ENCODE data around the gene LSM7. TPM values are rescaled to one million over a fixed set of nuclear protein-coding genes. Genes with fewer than 3 reads are reported as not detected.
"Not testable (repeated sequence)": the region's sequence is repeated elsewhere in the genome, so short reads cannot be mapped to it uniquely, and the experiment has no call there.

The LSM7 gene
- total RNA-seq, 2 experiments from 2014 or later, result 73.6 to 80.1 TPM

GRCh38 chr19:2282062-2282861 is 46.1 kb downstream of the LSM7 start, which contains the start of gene PEAK3:
Gene PEAK3 (minus strand): TSS chr19:2282175. CDS start chr19:2280931, 1,244 bp downstream.
- peak; percentile 38 for ATAC-seq (ENCODE audit: poor library complexity)
- Mint-ChIP-seq H3K9me3 (no peaks in the 10 kb centered on the region), H3K27me3 (no peaks in the 10 kb centered on the region), H3K4me1 (ENCODE audit: low read depth) (peaks cover 15% of the 10 kb centered on the region), H3K4me3 (peak within 1 kb of the TSS; percentile 51), H3K27ac (peak within 1 kb of the TSS; percentile 27), H3K36me3 (ENCODE audit: low read depth) (peaks cover under 1% of the 10 kb centered on the region)
- no peaks in the 10 kb centered on the region for H3K9me3 ChIP-seq (ENCODE audit: control insufficient read depth in 1 of 2, insufficient read depth in 1 of 2, low read length in 2 of 2)
- POLR2A ChIA-PET, result interaction anchor here (1.9 kb wide), 1 partner anchor 9 kb away, joined by 7 read pairs; no protein-coding TSS in a partner anchor
- CTCF ChIA-PET, result no interaction called here
- no peaks in the 10 kb centered on the region for H3K27me3 ChIP-seq (ENCODE audit: control insufficient read depth in 1 of 2, insufficient read depth in 2 of 2, low read length in 2 of 2)
- H3K27ac ChIP-seq (ENCODE audit: low read depth in 1 of 2, low read length in 2 of 2), result no peak within 1 kb of the TSS
- peaks cover 25% of the 10 kb centered on the region for H3K4me1 ChIP-seq (ENCODE audit: insufficient read depth, low read length)
- H3K36me3 ChIP-seq (ENCODE audit: insufficient read depth, low read length), result no peaks in the 10 kb centered on the region
- DNase-seq, result peak in 6 of 14 experiments; percentile 24 to 72 (median 52)
- intact Hi-C loops (cut with DNase I, micrococcal nuclease), result no loop called here
- no peak for TF ChIP-seq CTCF (IDR thresholded peaks at IDR 0.05)
- H3K4me3 ChIP-seq (ENCODE audit: low read length), result peak within 1 kb of the TSS; percentile 37

GRCh38 chr19:2281265-2282061 is 46.9 kb downstream of the LSM7 start:
- intact Hi-C loops (cut with DNase I, micrococcal nuclease); H3K27me3 ChIP-seq (ENCODE audit: control insufficient read depth in 1 of 2, insufficient read depth in 2 of 2, low read length in 2 of 2); H3K36me3 Mint-ChIP-seq (ENCODE audit: low read depth); H3K27ac Mint-ChIP-seq; CTCF ChIA-PET; ATAC-seq (ENCODE audit: poor library complexity); H3K27me3 Mint-ChIP-seq; H3K9me3 Mint-ChIP-seq; H3K27ac ChIP-seq (ENCODE audit: low read depth in 1 of 2, low read length in 2 of 2); H3K9me3 ChIP-seq (ENCODE audit: control insufficient read depth in 1 of 2, insufficient read depth in 1 of 2, low read length in 2 of 2); H3K36me3 ChIP-seq (ENCODE audit: insufficient read depth, low read length): not testable (repeated sequence)
- Histone ChIP-seq H3K4me3 (ENCODE audit: low read length) (peak overlapping the region; percentile 37), H3K4me1 (ENCODE audit: insufficient read depth, low read length) (peaks cover 25% of the 10 kb centered on the region)
- POLR2A ChIA-PET, result interaction anchor here (1.9 kb wide), 1 partner anchor 10 kb away, joined by 7 read pairs; no protein-coding TSS in a partner anchor
- Mint-ChIP-seq H3K4me1 (ENCODE audit: low read depth) (peaks cover 15% of the 10 kb centered on the region), H3K4me3 (peak overlapping the region; percentile 11)
- peak in 1 of 14 experiments; percentile 26 for DNase-seq

GRCh38 chr19:2280633-2281264 is 47.6 kb downstream of the LSM7 start:
- no peak for TF ChIP-seq CTCF (IDR thresholded peaks at IDR 0.05)
- ChIA-PET POLR2A (interaction anchor here (1.2 to 1.4 kb wide), 2 partner anchors 8 to 23 kb away, joined by 3 to 4 read pairs; no protein-coding TSS in a partner anchor), CTCF (no interaction called here)
- no peaks in the 10 kb centered on the region for H3K27me3 ChIP-seq (ENCODE audit: control insufficient read depth in 1 of 2, insufficient read depth in 2 of 2, low read length in 2 of 2)
- H3K4me3 ChIP-seq (ENCODE audit: low read length), result no peak overlapping the region
- H3K27ac Mint-ChIP-seq, result no peak overlapping the region
- ATAC-seq (ENCODE audit: poor library complexity), result no peak
- peaks cover 6% of the 10 kb centered on the region for H3K36me3 ChIP-seq (ENCODE audit: insufficient read depth, low read length)
- no peaks in the 10 kb centered on the region for H3K9me3 ChIP-seq (ENCODE audit: control insufficient read depth in 1 of 2, insufficient read depth in 1 of 2, low read length in 2 of 2)
- intact Hi-C loops (cut with DNase I, micrococcal nuclease), result no loop called here
- no peaks in the 10 kb centered on the region for H3K27me3 Mint-ChIP-seq
- H3K36me3 Mint-ChIP-seq (ENCODE audit: low read depth), result peaks cover 4% of the 10 kb centered on the region
- H3K9me3 Mint-ChIP-seq, result no peaks in the 10 kb centered on the region
- peak in 1 of 14 experiments; percentile 31 for DNase-seq
- no peak overlapping the region for H3K4me3 Mint-ChIP-seq
- peaks cover 15% of the 10 kb centered on the region for H3K4me1 Mint-ChIP-seq (ENCODE audit: low read depth)
- no peak overlapping the region for H3K27ac ChIP-seq (ENCODE audit: low read depth in 1 of 2, low read length in 2 of 2)
- H3K4me1 ChIP-seq (ENCODE audit: insufficient read depth, low read length), result peaks cover 25% of the 10 kb centered on the region

Data from CD4-positive, alpha-beta T cell (primary cell).